ENCODE results near the gene ROR2.

The ROR2 gene

GRCh38 chr9:91741522-91741921 lies 208.5 kb downstream of the ROR2 start:
- no peak overlapping the region for H3K4me3 ChIP-seq (ENCODE audit: low read length, poor library complexity, severe bottlenecking)
- H3K9me3 ChIP-seq (ENCODE audit: insufficient read depth, low read depth, low read length) = no peaks in the 10 kb centered on the region
- H3F3A ChIP-seq (ENCODE audit: low read depth) = no peaks in the 10 kb centered on the region
- no peak overlapping the region for H3K4me2 ChIP-seq (ENCODE audit: low read depth, low read length, poor library complexity, severe bottlenecking)
- H3K9ac ChIP-seq (ENCODE audit: low read depth, low read length, poor library complexity, severe bottlenecking) = no peak overlapping the region
- H3K4me1 ChIP-seq (ENCODE audit: insufficient read depth, low read length, poor library complexity, severe bottlenecking) = no peaks in the 10 kb centered on the region
- no peaks in the 10 kb centered on the region for H3K36me3 ChIP-seq (ENCODE audit: insufficient read depth, low read length)
- H3K79me2 ChIP-seq (ENCODE audit: insufficient read depth, low read length) = no peaks in the 10 kb centered on the region
- no peaks in the 10 kb centered on the region for H4K20me1 ChIP-seq (ENCODE audit: insufficient read depth, low read length, poor library complexity, severe bottlenecking)
- H2AFZ ChIP-seq (ENCODE audit: low read length) = no peak overlapping the region
- H3K27me3 ChIP-seq (ENCODE audit: insufficient read depth, low read length, poor library complexity, severe bottlenecking) = no peaks in the 10 kb centered on the region
- H3K9me2 ChIP-seq (replicated peaks; ENCODE audit: low read depth, low read length) = no peaks in the 10 kb centered on the region
- no peak for TF ChIP-seq EZH2phosphoT487 (IDR thresholded peaks at IDR 0.05; ENCODE audit: borderline replicate concordance)
- TF ChIP-seq, protein P1, sequence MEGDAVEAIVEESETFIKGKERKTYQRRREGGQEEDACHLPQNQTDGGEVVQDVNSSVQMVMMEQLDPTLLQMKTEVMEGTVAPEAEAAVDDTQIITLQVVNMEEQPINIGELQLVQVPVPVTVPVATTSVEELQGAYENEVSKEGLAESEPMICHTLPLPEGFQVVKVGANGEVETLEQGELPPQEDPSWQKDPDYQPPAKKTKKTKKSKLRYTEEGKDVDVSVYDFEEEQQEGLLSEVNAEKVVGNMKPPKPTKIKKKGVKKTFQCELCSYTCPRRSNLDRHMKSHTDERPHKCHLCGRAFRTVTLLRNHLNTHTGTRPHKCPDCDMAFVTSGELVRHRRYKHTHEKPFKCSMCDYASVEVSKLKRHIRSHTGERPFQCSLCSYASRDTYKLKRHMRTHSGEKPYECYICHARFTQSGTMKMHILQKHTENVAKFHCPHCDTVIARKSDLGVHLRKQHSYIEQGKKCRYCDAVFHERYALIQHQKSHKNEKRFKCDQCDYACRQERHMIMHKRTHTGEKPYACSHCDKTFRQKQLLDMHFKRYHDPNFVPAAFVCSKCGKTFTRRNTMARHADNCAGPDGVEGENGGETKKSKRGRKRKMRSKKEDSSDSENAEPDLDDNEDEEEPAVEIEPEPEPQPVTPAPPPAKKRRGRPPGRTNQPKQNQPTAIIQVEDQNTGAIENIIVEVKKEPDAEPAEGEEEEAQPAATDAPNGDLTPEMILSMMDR (conservative IDR thresholded peaks at IDR 0.05; ENCODE audit: low read length) = no peak

- Histone ChIP-seq H3K9ac (ENCODE audit: low read depth, low read length, poor library complexity, severe bottlenecking) (no peak overlapping the region), H3K36me3 (ENCODE audit: insufficient read depth, low read length) (no peaks in the 10 kb centered on the region), H3F3A (ENCODE audit: low read depth) (no peaks in the 10 kb centered on the region), H2AFZ (ENCODE audit: low read length) (no peak overlapping the region), H3K9me2 (replicated peaks; ENCODE audit: low read depth, low read length) (no peaks in the 10 kb centered on the region), H3K4me1 (ENCODE audit: insufficient read depth, low read length, poor library complexity, severe bottlenecking) (no peaks in the 10 kb centered on the region), H3K9me3 (ENCODE audit: insufficient read depth, low read depth, low read length) (no peaks in the 10 kb centered on the region), H3K4me2 (ENCODE audit: low read depth, low read length, poor library complexity, severe bottlenecking) (no peak overlapping the region), H3K79me2 (ENCODE audit: insufficient read depth, low read length) (no peaks in the 10 kb centered on the region), H3K27me3 (ENCODE audit: insufficient read depth, low read length, poor library complexity, severe bottlenecking) (no peaks in the 10 kb centered on the region), H4K20me1 (ENCODE audit: insufficient read depth, low read length, poor library complexity, severe bottlenecking) (no peaks in the 10 kb centered on the region), H3K4me3 (ENCODE audit: low read length, poor library complexity, severe bottlenecking) (no peak overlapping the region)
- TF ChIP-seq, protein P1 (conservative IDR thresholded peaks at IDR 0.05; ENCODE audit: low read length) = no peak
- no peak for TF ChIP-seq EZH2phosphoT487 (IDR thresholded peaks at IDR 0.05; ENCODE audit: borderline replicate concordance)
Observed at GRCh38 chr9:91740701-91741100, 209.3 kb downstream of the ROR2 start.

GRCh38 chr9:91736898-91737601 lies 213.0 kb downstream of the ROR2 start:
- H3K9ac ChIP-seq (ENCODE audit: low read depth, low read length, poor library complexity, severe bottlenecking) = no peak overlapping the region
- H3K9me3 ChIP-seq (ENCODE audit: insufficient read depth, low read depth, low read length) = no peaks in the 10 kb centered on the region
- no peak overlapping the region for H3K4me3 ChIP-seq (ENCODE audit: low read length, poor library complexity, severe bottlenecking)
- no peaks in the 10 kb centered on the region for H3K79me2 ChIP-seq (ENCODE audit: insufficient read depth, low read length)
- H3K27me3 ChIP-seq (ENCODE audit: insufficient read depth, low read length, poor library complexity, severe bottlenecking) = no peaks in the 10 kb centered on the region
- H2AFZ ChIP-seq (ENCODE audit: low read length) = no peak overlapping the region
- no peaks in the 10 kb centered on the region for H4K20me1 ChIP-seq (ENCODE audit: insufficient read depth, low read length, poor library complexity, severe bottlenecking)
- no peaks in the 10 kb centered on the region for H3K36me3 ChIP-seq (ENCODE audit: insufficient read depth, low read length)
- H3K4me2 ChIP-seq (ENCODE audit: low read depth, low read length, poor library complexity, severe bottlenecking) = no peak overlapping the region
- no peaks in the 10 kb centered on the region for H3F3A ChIP-seq (ENCODE audit: low read depth)
- no peak for TF ChIP-seq EZH2phosphoT487 (IDR thresholded peaks at IDR 0.05; ENCODE audit: borderline replicate concordance)
- TF ChIP-seq, protein P1 (conservative IDR thresholded peaks at IDR 0.05; ENCODE audit: low read length) = no peak
- no peaks in the 10 kb centered on the region for H3K4me1 ChIP-seq (ENCODE audit: insufficient read depth, low read length, poor library complexity, severe bottlenecking)
- H3K9me2 ChIP-seq (replicated peaks; ENCODE audit: low read depth, low read length) = no peaks in the 10 kb centered on the region
